Liver (tissue), 9 donors: ENCODE measurements around the gene MRS2. TPM values are rescaled to one million over a fixed set of nuclear protein-coding genes. Genes with fewer than 3 reads are reported as not detected.

ENCODE experiments used
- DNase-seq: peaks from one replicate; pipeline ENCODE4 v3.0.0-alpha.2; 2017; ENCODE audit warnings: low spot score
- H3K27ac ChIP-seq, 2 donors: one replicate each; pipeline ENCODE4 v1.7.0; 2013; ENCODE audit warnings: inconsistent platforms in 2 of 2, low read length in 2 of 2, control low read depth in 1 of 2, low read depth in 1 of 2, mild to moderate bottlenecking in 1 of 2
- H3K27me3 ChIP-seq, 4 donors: one replicate each; pipeline versions ENCODE4 v1.6.1 to v1.7.0; 2013; ENCODE audit warnings: low read length in 3 of 4, inconsistent platforms in 1 of 4, mild to moderate bottlenecking in 1 of 4, moderate library complexity in 1 of 4; ENCODE audit not compliant: control insufficient read depth in 4 of 4, insufficient read depth in 4 of 4
- H3K36me3 ChIP-seq, 4 donors: one replicate each; pipeline versions ENCODE4 v1.6.1 to v1.7.0; 2013; ENCODE audit warnings: low read length in 3 of 4, mild to moderate bottlenecking in 3 of 4, low read depth in 1 of 4, moderate library complexity in 1 of 4; ENCODE audit not compliant: control insufficient read depth in 4 of 4, insufficient read depth in 3 of 4
- H3K4me1 ChIP-seq, 4 donors: one replicate each; pipeline versions ENCODE4 v1.6.1 to v1.7.0; 2013; ENCODE audit warnings: low read length in 3 of 4, mild to moderate bottlenecking in 3 of 4, moderate library complexity in 1 of 4; ENCODE audit not compliant: control insufficient read depth in 4 of 4, insufficient read depth in 4 of 4
- H3K4me3 ChIP-seq, 3 donors: one replicate each; pipeline versions ENCODE4 v1.6.1 to v1.7.0; 2013; ENCODE audit warnings: low read length in 3 of 3, control low read depth in 1 of 3, low read depth in 1 of 3, mild to moderate bottlenecking in 1 of 3
- H3K9ac ChIP-seq, 2 donors: one replicate each; pipeline ENCODE4 v1.7.0; 2013; ENCODE audit warnings: low read length in 2 of 2, mild to moderate bottlenecking in 2 of 2, moderate library complexity in 2 of 2, control low read depth in 1 of 2, low read depth in 1 of 2
- H3K9me3 ChIP-seq, 4 donors: one replicate each; pipeline versions ENCODE4 v1.6.1 to v1.7.0; 2013; ENCODE audit warnings: low read length in 3 of 4; ENCODE audit not compliant: control insufficient read depth in 4 of 4
- EGR1 ChIP-seq, 2 donors: IDR thresholded peaks; 2 replicates each; pipeline ENCODE4 v1.6.1; 2016 to 2018; ENCODE audit warnings: antibody characterized with exemption in 2 of 2, low read depth in 2 of 2
- FOXA2 ChIP-seq: IDR thresholded peaks from 2 replicates; pipeline ENCODE4 v1.6.1; 2016; ENCODE audit warnings: antibody characterized with exemption
- GABPA ChIP-seq, 2 donors: IDR thresholded peaks in 1 of 2; conservative IDR thresholded peaks in 1 of 2; 2 replicates each; pipeline ENCODE4 v1.6.1; 2016; ENCODE audit warnings: antibody characterized with exemption in 2 of 2, mild to moderate bottlenecking in 1 of 2, moderate library complexity in 1 of 2
- HNF4A ChIP-seq, 2 donors: conservative IDR thresholded peaks; 2 replicates each; pipeline ENCODE4 v1.6.1; 2016; ENCODE audit warnings: antibody characterized with exemption in 2 of 2, mild to moderate bottlenecking in 2 of 2
- NR2F2 ChIP-seq: IDR thresholded peaks from 2 replicates; pipeline ENCODE4 v1.6.1; 2016; ENCODE audit warnings: antibody characterized with exemption
- REST ChIP-seq: IDR thresholded peaks from 2 replicates; pipeline ENCODE4 v1.6.1; 2016; ENCODE audit warnings: antibody characterized with exemption, mild to moderate bottlenecking
- SP1 ChIP-seq: IDR thresholded peaks from 2 replicates; pipeline ENCODE4 v1.6.1; 2018; ENCODE audit warnings: antibody characterized with exemption, mild to moderate bottlenecking
- TAF1 ChIP-seq: conservative IDR thresholded peaks from 2 replicates; pipeline ENCODE4 v1.6.1; 2016; ENCODE audit warnings: antibody characterized with exemption, mild to moderate bottlenecking
- WGBS: extraction: QIAGEN DNeasy Blood & Tissue Kit; methylation state at CpG from one replicate; pipeline ENCODE4 v1.1.7; 2013; 5-methylcytosine and 5-hydroxymethylcytosine counted together
- polyA plus RNA-seq, 2 donors: library from polyadenylated mRNA; stranded (reverse) in 1 of 2; unstranded in 1 of 2; fragments of 200-250 nt in 1 of 2; fragments of >200 nt in 1 of 2; fragmentation: Nextera tagmentation in 1 of 2; extraction: Ambion mirVana in 1 of 2; gene quantifications; one replicate each; pipeline versions ENCODE4 v1.2.1 to v1.2.3, GENCODE V29; 2013 to 2015
- total RNA-seq, 2 donors: library from RNA; depleted of rRNA; stranded (reverse); fragments of >200 nt; gene quantifications; one replicate each; pipeline ENCODE4 v1.2.3, GENCODE V29; 2014
- TF ChIP-seq, protein P1 (sequence below): IDR thresholded peaks from 2 replicates; pipeline ENCODE4 v1.6.1; 2016; ENCODE audit warnings: antibody characterized with exemption
- TF ChIP-seq, protein P2 (sequence below): IDR thresholded peaks from 2 replicates; pipeline ENCODE4 v1.6.1; 2016; ENCODE audit warnings: antibody characterized with exemption
- donor health status: healthy.
- donor health status: healthy.
- donor health status: healthy.
- donor health status: healthy.
- donor health status: healthy.

Gene MRS2
- total and polyA plus RNA-seq, 4 donors, result 10.1 to 20.1 (median 13.9) TPM

DNA sequence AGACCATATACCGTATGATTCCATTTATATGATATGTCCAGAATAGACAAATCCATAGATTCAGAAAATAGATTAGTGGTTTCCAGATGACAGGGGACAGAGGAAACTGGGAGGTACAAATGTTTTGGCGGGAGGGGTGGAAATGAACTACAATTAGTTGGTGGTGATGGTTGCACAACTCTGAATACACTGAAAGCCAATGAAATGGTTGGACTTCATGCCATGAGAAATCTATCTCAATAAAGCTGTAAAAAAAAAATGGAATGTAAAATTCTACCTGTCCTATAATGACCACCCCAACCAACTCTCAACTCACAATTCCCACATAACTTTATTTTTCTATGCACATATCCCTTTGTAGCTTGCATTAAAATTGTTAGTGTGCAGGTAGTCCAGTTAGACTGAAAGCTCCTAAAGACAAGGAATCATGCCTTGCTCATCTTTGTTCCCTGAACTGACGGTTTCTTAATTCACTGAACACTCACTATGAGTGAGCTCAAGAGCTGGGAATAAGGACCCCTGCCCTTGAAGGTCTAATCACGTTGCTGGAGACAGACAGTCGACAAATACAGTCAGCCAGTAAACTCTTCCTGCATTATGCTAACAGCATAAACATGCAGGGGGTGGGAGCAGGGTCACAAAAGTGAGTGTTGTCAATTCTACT lies 46.3 kb upstream of the MRS2 start:
- Histone ChIP-seq H3K36me3 (no peaks in the 10 kb centered on the region), H3K4me3 (no peak overlapping the region), H3K27ac (no peak overlapping the region)

DNA sequence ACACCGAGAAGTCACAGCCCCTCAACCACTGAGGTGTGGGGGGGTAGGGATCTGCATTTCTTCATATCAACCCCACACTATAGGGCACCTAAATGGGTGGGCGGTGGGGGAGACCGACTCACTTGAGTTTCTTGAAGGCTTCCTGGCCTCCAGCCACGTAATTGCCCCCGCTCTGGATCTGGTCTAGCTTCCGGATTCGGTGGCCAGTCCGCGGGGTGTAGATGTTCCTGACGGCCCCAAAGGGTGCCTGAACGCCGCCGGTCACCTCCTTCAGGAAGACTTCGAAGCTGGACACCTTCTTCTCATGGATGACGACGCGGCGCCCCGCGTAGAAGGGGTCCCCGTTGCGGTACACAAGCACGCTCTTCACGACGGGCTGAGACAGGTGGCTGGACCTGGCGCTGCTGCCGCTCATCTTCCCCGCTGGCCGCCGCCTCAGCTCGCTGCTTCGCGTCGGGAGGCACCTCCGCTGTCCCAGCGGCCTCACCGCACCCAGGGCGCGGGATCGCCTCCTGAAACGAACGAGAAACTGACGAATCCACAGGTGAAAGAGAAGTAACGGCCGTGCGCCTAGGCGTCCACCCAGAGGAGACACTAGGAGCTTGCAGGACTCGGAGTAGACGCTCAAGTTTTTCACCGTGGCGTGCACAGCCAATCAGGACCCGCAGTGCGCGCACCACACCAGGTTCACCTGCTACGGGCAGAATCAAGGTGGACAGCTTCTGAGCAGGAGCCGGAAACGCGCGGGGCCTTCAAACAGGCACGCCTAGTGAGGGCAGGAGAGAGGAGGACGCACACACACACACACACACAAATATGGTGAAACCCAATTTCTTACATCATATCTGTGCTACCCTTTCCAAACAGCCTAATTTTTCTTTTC lies 45.2 kb upstream of the MRS2 start, which contains the start of gene DCDC2:
Gene DCDC2, minus strand, starts transcription at position 724 of the 883 bp plus-strand sequence. Its CDS starts 309 bp downstream, at position 415.
- no peak for TF ChIP-seq REST
- TF ChIP-seq SP1, result no peak
- no peak for TF ChIP-seq EGR1 (IDR thresholded peaks at IDR 0.05; ENCODE audit: low read depth in 2 of 2)
- Histone ChIP-seq H3K27me3 (no peaks in the 10 kb centered on the region), H3K9me3 (no peaks in the 10 kb centered on the region), H3K36me3 (no peaks in the 10 kb centered on the region), H3K4me1 (peaks cover 6 to 18% (median 13%) of the 10 kb centered on the region in 4 donors), H3K9ac (no peak within 1 kb of the TSS), H3K27ac (no peak within 1 kb of the TSS), H3K4me3 (peak within 1 kb of the TSS; percentile 28 to 57 (median 41))
- peak; percentile 63 for DNase-seq
- WGBS, result 11% methylated on average over 61 of the region's 61 CpGs

More for the DNA sequence above, 46.3 kb upstream of the MRS2 start:
- DNase-seq, result no peak
- TF ChIP-seq, protein P1, sequence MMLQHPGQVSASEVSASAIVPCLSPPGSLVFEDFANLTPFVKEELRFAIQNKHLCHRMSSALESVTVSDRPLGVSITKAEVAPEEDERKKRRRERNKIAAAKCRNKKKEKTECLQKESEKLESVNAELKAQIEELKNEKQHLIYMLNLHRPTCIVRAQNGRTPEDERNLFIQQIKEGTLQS, result no peak
- 61% methylated on average over 5 of the region's 5 CpGs for WGBS
- no peaks in the 10 kb centered on the region for H3K27me3 ChIP-seq
- peaks cover 6 to 18% (median 13%) of the 10 kb centered on the region in 4 donors for H3K4me1 ChIP-seq
- H3K9ac ChIP-seq, result no peak overlapping the region
- H3K9me3 ChIP-seq, result no peaks in the 10 kb centered on the region

GRCh38 chr6:24358219-24358821 lies 44.4 kb upstream of the MRS2 start:
- Histone ChIP-seq H3K27me3 (no peaks in the 10 kb centered on the region), H3K27ac (no peak overlapping the region), H3K9me3 (no peaks in the 10 kb centered on the region), H3K9ac (no peak overlapping the region), H3K36me3 (no peaks in the 10 kb centered on the region), H3K4me1 (peaks cover 6 to 18% (median 13%) of the 10 kb centered on the region in 4 donors), H3K4me3 (peak overlapping the region in 2 of 3 donors; percentile 28 to 57)
- no peak for DNase-seq
- no peak for TF ChIP-seq GABPA (IDR thresholded peaks at IDR 0.05 in 1 of 2, conservative IDR thresholded peaks at IDR 0.05 in 1 of 2)
- TF ChIP-seq HNF4A (conservative IDR thresholded peaks at IDR 0.05), result no peak
- no peak for TF ChIP-seq NR2F2
- no peak for TF ChIP-seq FOXA2
- TF ChIP-seq, protein P2, sequence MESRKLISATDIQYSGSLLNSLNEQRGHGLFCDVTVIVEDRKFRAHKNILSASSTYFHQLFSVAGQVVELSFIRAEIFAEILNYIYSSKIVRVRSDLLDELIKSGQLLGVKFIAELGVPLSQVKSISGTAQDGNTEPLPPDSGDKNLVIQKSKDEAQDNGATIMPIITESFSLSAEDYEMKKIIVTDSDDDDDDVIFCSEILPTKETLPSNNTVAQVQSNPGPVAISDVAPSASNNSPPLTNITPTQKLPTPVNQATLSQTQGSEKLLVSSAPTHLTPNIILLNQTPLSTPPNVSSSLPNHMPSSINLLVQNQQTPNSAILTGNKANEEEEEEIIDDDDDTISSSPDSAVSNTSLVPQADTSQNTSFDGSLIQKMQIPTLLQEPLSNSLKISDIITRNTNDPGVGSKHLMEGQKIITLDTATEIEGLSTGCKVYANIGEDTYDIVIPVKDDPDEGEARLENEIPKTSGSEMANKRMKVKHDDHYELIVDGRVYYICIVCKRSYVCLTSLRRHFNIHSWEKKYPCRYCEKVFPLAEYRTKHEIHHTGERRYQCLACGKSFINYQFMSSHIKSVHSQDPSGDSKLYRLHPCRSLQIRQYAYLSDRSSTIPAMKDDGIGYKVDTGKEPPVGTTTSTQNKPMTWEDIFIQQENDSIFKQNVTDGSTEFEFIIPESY, result no peak
- no peak for TF ChIP-seq TAF1
- TF ChIP-seq REST, result no peak
- TF ChIP-seq SP1, result no peak
- 38% methylated on average over 12 of the region's 12 CpGs for WGBS
